Skin of body (tissue), 2 donors: ENCODE data around the gene PTPN4. TPM values are rescaled to one million over a fixed set of nuclear protein-coding genes. Genes with fewer than 3 reads are reported as not detected.

Experiments used
- DNase-seq: peaks from one replicate; lab custom pipeline; 2025; lab: John Stamatoyannopoulos, UW
- total RNA-seq: library from RNA; depleted of rRNA; stranded (reverse); fragments of >200 nt; gene quantifications from one replicate; pipeline ENCODE4 v1.2.3, GENCODE V29; 2014

The PTPN4 gene
- total RNA-seq, 1 donor from 2014 or later, result 40.6 TPM

DNA sequence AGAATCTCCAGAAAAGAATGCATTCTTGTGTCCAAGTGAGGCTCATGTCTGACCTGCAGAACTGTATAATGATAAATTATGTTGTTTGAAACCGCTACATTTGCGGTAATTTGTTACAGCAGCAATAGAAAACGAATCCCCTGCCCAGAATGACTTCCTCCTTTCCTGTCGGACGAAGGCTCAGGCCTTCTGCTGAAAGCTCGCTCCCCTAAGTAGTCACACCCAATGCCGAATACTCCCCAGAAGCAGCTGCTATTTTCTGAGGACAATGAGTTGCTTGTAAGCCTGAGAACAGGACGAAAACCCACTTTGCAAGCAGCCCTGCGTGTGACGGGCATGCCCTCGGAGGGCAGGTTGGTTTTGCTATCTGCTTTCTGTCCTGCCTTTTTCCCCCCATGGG, 27.7 kb upstream of the PTPN4 start:
- DNase-seq, result no peak

DNA sequence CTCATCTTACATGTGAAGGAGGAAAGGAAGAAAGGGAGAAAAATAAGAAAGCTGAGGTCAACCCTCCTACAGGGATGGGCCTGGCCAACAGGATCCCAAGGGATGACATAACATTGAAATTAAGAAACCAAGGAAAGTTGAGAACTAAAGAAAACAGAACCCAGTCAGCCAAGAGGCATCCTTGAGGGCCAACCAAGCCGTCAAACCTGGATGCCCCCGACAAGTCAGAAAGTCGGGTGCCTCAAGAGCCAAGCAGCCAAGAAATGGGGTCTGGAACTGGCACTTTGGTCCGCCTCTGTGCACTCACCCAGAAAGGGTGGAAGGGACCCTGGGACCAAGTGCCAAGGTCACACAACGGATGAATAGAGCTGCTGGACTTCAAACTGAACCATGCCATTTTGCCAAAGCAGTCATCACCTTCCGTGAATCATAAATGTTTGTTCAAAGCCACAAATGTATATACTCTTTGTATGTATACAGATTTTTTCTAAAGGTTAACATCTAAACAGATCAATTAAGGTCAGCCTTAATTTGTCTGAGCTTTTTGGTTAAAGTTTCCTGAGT, 27.0 kb upstream of the PTPN4 start:
- no peak for DNase-seq

DNA sequence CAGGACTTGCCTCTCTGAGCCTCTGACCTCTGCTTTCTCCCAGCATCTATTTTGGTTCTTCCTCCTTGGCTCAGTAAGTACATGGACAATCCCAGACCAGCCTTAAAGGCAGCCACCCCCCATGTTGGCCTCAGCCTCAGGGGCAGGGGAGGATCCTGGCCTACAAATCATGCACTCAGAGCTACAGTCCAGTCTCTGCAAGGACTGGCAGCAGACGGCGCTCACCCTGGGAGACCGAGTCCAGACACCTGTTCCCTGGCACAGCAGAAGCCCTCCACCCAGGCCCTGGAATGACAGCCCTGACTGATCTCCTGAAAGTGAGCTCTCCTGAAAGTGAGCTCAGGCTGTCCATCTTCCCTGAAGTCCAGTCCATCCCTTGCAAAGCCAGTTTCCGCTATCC, 25.7 kb upstream of the PTPN4 start:
- DNase-seq, result no peak

DNA sequence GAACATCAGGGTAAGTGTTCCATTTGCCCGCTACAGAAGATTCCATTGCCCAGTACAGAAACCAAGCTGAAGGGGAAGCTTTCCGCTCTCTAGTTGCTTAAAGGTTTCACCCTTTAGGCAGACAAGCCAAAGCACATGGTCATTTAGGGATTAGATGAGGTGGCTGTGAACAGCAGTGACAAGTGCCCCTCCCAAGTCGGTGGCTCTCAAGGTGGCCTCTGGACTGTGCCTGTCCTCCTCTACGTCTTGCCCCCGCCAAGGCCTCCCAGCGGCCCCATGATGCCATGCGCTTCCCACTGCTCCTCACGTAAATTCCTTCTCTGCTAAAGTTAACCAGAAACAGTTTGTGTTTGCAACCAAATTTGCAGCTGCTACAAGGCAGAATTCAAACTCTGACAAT, 24.2 kb upstream of the PTPN4 start:
- DNase-seq, result no peak

DNA sequence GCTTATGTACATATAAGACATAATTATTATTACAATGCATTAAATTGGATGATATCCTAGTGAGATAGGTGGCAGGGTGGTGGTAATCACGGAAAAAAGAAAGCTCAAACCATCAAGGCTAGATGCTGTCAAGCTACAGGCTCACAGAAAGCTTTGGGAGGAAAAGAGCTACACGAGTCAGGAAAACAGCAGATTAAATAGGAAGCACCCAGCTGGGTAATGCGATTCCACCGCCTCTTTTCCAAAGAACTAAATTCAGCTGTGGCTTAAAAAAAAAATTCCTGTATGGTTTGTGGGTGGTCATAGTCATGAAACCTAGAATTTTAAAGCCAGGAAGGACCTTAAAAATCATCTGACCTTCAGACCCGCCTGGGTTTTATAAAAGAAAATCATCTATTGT, 23.7 kb upstream of the PTPN4 start:
- no peak for DNase-seq

DNA sequence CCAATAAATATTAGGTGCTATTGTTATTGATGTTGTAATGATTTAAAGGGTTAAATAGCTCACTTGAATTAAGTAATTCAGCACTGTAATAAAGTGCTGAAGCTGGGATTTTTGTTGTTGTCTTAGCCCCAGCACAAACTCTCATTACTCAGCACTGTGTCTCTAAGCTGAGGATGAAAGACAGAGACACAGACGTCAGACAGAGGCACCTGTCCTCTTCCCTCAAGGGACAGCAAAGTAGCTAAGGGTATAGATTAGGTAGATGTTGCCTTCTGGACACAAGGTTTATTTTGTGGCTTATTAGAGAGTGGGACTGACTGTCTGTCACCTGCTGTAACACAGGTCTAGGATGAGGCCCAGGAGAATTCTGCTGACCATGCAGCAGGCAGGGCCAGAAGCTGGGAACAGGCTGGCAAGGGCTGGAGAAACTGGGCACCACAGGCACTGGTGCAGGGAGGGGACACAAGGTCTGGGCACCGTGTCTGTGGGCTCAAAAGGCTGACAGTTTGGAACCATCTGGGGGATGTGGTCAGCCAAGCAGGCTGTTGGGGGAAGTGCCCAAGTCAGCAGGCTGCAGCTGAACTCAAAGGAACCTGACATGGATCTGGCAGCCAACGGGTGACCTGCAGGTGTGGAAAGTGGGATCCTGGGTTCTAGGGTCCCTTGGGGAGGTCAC, 20.0 kb upstream of the PTPN4 start:
- DNase-seq, result no peak

DNA sequence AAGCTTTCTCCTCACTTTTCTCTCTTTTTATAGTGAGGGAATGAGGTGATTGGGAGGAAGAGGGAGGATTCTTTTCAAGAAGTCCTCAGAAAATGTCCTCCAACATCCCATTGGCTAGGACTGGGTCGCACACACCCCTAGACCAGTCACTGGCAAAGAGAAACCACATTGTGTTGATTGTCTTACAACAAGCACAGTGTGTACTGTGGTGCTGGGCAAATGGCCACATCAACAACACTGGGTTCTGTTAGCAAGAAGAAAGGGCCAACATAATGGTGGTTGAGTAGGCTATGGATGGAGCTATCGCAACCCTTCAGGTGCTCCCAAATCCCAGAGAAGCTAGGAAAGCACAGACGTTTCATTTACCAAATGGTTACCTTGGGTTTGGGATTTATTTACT, 18.7 kb upstream of the PTPN4 start:
- no peak for DNase-seq

DNA sequence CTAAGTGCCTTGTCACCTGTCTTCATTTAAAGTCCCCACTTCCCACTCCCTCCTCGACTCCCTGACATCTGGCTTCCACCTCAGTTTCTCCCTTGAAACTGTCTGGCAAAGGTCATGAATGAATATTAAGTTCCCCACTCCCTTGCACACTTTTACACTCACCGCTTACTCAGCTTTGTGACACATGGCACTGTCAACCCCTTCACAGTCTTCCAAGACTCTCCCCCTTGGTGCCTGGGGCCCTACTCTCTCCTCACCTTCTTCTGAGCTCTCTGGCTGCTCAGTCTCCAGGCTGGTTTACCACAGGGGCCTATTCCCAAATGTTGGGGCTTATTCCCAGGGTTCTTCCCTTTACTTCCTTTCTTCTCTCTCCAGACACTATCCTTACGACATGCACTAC, 17.9 kb upstream of the PTPN4 start:
- no peak for DNase-seq

DNA sequence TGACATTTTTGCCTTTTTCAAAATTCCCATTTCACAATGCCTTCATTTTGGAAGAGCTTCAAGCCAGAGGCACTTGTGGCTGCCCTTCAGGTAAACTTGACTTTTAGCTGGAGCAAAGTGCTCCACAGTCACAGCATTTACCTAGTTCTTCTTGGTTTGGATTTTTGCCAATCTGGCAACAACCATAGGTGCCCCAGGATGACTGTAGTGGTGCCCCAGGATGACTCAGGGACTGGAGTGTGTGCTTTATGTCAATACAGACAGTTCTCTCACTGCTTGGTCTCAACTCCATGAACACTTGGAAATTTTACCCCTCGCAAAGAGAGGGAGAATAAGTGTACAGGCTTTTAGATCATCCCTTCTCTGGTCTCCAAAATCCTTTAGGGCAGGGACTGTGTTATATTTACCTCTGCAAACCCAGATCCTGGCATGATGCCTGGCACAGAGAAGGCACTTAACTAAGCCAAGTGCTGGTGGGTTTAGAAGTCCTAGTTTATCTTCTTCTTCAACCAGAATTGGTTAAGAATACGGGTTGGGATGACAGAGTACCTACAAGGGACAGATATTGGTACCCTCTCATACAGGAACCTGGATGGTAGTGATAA, 15.3 kb upstream of the PTPN4 start:
- DNase-seq, result no peak

DNA sequence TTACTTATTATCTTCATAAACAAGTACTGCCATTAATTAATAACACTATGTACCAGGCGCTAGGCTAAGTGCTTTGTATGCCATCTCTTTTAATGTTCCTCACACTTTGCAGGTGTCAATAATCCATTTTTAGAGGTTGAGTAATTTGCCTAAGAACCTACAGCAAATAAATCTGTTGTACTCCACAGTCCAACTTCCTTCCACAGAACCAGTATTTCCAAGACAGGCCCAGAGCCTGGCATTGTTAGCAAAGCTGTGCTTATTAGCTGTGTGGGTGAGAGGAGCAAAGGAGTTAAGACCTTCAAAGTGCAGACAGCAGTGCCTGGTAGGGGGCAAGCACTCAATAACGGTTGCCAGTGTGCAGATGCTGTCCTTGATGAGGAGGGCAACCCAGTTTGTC, 14.2 kb upstream of the PTPN4 start:
- DNase-seq, result no peak

DNA sequence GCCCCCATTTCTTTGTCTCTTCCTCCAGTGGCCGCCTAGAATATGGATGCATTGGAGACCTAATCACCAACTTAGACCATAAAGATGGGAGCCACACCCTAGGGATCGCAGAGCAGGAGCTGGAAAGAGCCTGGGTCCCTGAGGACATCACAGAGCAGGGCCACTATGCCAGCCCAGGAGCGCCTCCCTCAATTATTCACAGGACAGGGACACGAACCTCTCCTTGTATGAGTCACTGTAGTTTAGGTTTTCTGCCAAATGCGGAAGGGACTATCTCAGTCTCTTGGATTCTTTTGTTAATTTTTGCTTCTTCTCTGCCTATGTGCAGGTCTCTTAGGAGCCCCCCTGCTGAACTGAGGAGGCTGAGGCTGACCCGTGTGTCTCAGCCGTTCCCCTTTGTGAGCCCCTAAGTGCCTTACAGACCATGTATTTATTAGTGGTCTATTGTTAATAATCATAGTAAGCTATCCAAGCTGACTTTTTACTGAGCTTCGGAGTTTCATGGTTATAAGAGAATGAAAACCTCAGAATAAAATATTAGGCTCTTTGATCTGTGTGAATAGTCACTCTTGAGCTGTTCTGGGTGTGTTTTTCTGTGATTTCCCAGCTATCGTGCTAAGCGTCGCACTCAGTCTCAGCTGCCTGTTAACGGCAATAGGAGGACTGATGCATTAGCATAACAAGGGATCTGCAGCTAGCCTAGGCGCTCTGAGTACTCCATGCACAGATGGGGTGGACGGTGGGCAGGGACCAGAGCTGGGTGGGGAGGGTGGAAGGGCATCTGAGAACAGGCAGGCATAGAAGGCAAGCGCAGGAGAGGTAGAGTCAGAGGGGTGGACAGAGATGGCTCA, 12.7 kb upstream of the PTPN4 start:
- DNase-seq, result no peak

DNA sequence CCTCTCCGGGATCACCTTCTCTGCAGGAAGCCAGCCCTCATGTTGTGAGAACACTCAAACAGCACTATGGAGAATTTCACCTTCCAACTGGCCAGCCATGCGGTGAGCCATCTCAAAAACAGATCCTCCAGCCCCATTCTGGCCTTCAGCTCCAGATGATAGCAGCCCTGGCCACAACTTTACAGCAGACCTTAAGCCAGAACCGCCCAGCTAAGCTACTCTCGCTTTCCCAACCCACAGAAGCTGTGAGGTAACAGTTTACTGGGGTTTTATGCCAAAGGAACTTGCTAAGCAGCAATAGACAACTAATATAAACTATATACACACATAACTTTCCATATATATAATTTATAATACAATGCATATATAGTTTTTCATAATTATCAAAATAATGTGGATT, 11.6 kb upstream of the PTPN4 start:
- DNase-seq, result no peak

DNA sequence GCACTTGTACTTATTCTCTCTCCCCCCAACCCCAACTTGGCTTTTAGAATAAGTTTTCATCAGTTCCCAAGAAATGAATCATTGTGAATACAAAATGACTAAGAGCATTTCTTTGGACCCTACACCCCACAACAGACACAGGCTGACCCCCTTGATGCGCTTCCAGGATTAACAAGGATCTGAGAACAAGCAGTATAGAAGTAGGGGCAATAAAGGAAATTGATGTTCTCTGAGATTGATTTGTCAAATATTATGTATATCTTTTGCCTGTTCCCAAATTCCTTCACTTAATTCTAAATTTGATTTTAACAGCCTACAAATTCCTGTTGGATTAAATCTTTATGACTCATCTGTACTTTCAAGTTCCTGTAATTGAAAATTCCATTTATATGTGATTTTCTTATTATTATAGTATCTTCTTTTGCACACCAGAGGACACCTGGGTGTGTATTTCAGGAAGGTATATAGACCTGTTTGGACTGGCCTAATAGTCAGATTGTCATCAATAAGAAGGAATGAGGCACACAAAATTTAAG, 10.2 kb upstream of the PTPN4 start:
- DNase-seq, result no peak

DNA sequence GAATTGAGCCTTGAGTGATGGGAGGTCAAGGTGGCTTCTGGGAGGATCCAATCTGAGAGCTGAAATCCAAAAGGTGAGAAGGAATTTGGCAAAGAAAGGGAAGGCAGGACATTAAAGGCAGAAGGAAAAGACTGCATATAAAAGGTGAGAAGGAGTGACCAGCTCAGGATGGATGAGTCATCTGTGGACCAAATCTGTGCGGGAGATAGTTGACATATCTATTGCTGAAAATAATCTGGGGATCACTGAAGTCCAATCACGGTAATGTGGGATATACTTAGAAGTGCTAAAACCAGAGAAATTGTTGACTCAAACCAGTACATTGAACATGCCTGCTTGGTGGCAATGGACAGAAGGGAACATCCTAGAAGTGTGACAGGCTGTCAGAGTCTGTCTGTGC, 8.0 kb upstream of the PTPN4 start:
- DNase-seq, result no peak

DNA sequence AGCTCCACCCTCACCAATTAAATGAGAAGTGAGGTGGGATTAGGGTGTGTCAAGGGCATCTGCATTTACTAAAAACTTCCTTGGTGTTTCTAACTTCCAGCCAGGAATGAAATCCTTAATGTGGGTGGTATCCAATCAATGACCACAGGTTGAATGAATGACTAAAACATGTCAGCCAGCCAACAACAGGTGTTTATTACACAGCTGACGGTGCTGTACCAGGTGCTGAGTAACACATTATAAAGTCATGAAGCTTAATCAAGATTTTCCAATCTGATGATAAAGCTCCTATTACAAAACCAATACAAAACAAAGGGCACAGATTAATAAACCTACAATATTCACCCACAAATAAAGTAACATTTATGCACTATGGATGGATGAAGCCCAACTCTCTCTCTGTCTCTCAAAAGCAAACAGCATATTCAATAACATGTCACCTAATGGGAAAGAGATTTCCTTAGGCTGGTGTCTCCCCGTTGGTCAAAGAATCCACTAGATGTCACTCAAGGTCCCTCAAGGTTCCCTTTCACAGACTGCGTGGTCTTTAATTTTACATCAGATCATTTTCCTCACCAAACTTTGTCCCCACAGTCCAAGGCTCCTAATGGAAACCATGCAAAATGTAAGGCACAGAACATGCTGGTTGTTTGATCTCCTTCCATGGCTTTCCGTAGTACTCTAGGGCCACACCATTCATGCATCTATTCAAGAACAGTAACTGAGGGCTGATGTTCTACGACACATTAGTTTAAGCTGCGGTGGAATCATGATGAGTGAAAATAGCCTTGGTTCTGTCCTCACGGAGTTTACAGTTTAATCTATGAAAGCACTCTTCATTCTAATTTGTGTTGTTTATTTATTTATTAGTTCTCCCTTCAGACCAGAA, 6.4 kb upstream of the PTPN4 start:
- peak; percentile 4 for DNase-seq

DNA sequence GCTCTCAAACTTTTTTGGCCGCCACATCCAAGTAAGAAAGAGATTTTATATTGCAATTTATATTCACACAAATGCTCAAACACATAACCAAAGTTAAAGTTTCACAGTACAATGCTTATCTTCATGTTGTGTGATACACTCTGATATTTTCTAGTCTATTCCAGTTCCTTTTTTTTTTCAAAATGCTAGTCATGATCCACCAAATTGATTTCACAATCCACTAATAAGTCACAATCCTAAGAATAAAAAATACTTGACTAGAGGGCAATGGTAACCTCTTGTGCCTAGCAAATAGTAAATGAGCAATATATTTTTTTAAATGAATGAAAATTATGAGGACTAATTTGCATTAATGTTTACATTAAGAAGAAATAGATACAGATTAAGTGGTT, 5.8 kb upstream of the PTPN4 start:
- no peak for DNase-seq

DNA sequence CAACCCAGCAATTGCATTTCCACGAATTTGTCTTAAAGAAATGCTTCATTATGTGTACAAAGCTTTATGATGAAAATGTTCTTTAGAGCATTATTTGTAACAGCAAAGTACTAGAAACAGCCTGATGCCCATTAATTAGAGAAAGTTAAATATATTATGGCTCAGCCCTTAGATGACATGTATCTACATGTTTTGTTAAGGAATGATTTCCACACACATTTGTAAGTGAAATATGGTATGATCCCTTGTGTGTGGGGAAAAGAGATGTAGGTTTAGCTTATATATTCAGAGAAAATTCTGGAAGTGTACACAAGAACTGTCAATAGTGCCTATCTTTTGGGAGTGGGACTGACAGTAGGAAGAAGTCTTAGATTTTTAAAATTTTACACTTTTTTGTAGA, 3.8 kb upstream of the PTPN4 start:
- DNase-seq, result no peak

DNA sequence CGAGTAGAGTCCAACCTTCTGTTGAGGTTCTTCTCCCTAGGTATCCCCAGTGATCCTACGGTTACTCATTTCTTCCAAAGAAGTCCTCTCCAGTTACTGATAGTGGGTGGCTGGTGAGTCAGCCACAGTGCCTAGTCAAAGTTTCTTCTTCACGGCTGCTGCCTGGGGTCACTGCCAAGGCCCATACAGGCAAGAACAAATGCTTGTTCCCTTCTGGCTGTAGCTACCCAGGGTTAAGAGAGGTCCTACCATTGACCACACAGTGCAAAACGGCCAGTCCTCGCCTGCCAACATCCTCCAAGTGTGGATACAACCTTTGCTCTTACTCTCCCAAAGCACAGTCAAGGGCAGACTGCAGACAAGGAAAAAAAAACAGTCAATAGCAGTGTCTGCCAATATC, 2.9 kb upstream of the PTPN4 start:
- DNase-seq, result no peak

DNA sequence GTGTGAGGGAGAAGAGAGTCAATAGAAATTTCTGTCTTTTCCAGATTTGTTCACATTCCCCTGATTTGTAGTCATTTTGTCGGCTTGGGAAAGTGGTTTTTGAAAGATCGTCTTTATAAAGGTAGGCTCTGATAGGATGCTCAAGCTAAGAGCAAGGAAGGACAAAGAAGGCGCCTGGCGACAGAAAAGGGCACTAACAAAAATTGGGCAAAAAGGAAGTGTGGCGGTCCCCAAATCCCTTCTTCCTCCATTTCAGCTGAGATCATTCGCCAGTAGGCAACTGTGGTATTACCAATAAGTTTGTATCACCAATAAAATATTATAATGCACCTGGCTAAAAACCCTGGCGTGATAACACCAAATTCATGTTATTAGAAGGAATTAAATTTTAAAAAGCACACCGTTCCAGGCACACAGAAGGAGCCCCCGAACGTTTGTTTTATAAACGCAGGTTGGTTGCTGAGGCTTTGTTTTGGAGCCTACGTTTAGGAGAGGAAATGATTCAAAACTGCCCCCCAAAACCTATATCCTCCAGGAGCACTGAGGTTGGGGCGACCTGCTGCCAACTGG, 756 bp upstream of the PTPN4 start:
- DNase-seq, result no peak

DNA sequence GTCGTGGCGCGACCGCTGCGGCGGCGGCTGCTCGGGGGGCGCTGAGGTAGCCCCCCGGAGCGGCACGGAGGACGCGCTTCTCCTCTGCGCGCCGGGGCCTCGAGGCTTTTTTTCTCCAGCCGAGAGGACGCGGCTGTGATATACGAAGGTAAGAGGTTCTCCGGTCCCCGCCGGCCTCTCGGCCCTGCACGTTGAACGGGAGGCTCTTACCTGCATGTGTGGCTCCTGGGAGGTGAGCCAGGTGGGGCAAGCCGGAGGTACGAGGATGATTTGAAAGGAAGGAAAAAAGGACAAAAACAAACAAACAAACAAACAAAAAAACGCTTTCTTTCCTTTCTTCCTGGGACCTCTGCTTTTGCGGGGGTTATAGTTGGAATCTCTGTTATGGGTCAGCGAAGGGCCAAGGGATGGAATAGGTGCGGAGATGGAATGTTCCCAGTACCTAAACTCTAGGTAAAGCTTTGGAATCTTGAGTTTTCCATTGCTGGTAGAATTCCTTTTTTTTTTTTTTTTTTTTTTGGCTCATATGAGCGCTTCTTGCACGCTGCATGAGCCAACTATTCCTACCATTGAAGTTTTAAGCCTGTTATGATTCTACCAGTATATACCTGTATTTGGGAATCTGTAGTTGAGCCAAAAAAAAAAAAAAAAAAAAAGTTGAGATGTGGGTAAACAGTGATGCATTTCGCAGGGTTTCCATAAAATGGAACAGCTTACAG, 674 bp downstream of the PTPN4 start:
- DNase-seq, result peak; percentile 25
